Raji (cell line): ENCODE results near the gene CNOT1.

Experiments used
- POLR2A ChIP-seq: IDR thresholded peaks from 2 replicates; pipeline ENCODE4 v1.6.1; 2011; ENCODE audit warnings: low read depth, low read length, control low read depth; ENCODE audit not compliant: insufficient read depth

The CNOT1 gene

GRCh38 chr16:58495521-58496331 lies 133.9 kb downstream of the CNOT1 start:
- TF ChIP-seq POLR2A: no peak

DNA sequence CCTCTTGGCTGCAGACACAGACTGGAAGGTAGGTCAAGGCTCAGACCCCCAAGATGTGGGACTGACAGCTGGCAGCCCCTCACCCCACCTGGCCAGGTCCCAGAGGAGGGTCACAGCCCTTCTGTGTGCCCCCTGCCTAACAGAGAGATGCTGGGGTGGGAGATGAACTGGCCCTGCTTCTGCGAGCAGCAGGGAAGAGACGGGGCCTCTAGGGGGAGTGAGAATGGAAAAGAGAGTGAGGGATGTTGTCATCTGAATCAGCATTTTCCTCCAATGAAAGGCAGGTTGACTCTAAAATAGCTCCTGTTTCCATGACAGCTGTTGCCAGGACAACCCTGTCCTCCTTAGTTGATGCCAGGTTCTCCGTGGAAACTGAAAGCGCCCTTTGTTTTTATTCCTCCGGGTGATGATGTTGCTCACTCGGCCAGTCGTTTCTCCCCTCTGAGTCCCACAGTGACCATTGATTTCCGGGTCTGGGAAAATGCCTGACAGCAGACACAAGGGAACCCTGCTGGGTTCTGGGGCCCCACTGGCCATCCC lies 134.6 kb downstream of the CNOT1 start:
- TF ChIP-seq POLR2A: no peak

- no peak for TF ChIP-seq POLR2A
Measured at GRCh38 chr16:58493756-58494431, 135.7 kb downstream of the CNOT1 start.

GRCh38 chr16:58492735-58493134 lies 136.9 kb downstream of the CNOT1 start:
- no peak for TF ChIP-seq POLR2A

DNA sequence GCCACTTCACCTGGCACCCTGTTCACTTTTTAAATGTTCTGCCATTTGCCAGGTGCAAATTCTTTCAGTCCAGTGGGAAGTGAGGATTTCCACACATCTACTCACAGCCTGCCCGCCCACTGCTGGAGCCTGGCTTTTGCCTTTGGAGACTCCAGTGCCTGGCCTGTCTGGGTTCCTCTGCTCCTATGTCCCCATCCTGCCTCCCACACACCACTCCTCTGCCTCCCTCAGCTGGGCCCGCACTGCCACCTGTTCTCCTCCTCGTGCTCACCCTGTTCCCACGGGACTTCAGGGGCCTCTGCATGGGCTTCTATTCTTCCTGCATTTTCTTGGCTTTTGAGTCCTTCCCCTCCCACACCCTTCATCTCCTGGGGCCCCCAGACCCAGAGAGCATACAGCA lies 137.6 kb downstream of the CNOT1 start:
- TF ChIP-seq POLR2A: no peak

DNA sequence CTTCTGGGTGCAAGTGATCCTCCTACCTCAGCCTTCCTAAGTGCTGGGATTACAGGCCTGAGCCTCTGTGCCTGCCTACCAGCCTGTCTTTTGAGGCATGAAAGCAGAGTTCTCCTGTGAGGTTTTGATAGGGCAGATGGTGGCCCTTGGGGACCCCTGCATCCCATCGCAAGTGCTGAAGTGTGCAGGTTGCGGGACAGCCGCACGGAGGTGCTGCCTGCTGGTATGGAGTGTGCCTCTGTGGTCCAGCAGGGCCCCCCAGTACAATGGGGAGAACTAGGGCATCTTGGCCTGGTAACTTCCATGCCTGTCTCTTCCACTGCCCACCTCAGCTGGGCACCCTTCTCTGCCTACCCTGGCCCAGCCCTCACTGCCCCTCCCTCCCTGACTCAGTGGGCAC lies 139.6 kb downstream of the CNOT1 start:
- no peak for TF ChIP-seq POLR2A

DNA sequence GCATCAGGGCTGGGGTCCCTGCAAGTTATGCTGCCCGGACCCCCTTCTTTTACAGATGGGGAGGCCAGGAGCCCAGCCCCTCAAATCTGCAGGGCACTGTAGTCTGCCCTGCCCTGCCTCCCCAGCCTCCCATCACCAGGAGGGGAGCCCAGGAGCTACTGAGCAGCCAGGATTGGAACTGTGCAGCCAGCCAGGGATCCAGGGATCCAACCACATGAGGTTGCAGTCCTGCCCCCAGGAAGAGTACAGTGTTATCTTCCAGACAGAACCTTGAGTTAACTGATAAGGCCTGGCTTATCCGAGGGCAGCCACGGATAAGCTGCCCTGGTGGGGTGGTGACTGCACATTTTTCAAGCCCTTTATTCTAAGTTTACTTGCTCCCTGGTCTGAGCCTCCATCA lies 141.1 kb downstream of the CNOT1 start:
- TF ChIP-seq POLR2A: no peak

- TF ChIP-seq POLR2A: no peak
Measured at GRCh38 chr16:58487566-58488351, 141.9 kb downstream of the CNOT1 start.

- TF ChIP-seq POLR2A: no peak
Measured at GRCh38 chr16:58485184-58485887, 144.3 kb downstream of the CNOT1 start.

GRCh38 chr16:58481931-58482330 lies 147.7 kb downstream of the CNOT1 start:
- no peak for TF ChIP-seq POLR2A

GRCh38 chr16:58481226-58481869 lies 148.3 kb downstream of the CNOT1 start:
- TF ChIP-seq POLR2A: no peak

- TF ChIP-seq POLR2A: no peak
Measured at GRCh38 chr16:58478427-58478826, 151.2 kb downstream of the CNOT1 start.

GRCh38 chr16:58476791-58477190 lies 152.8 kb downstream of the CNOT1 start:
- no peak for TF ChIP-seq POLR2A

DNA sequence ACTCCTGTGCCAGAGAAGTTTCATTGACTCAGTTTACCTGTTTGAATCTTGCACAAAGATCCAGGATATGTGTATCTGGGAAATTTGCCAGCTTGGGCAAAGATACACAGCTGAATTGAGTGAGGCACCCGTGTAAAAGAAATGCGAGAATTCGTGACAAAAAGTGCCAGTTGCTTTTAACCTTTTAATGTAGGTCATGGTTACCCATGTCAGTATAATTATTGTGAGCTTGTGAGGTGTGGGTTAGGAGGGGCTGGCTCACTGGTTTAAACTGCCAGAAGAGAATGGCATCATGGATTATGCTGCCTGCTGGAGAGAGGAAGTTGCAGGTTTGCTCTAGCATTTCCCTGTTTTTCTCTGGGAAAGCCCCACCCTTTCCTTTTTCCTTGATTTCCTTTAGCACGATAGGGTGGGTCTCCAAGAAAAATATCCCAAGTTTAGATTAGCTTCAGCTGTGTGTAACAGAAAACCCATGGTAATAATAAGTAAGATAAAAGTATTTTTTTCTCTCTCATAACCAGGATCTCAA lies 154.5 kb downstream of the CNOT1 start:
- no peak for TF ChIP-seq POLR2A
